Vagina (tissue), 2 donors: ENCODE data around the gene TERB1. TPM values are rescaled to one million over a fixed set of nuclear protein-coding genes. Genes with fewer than 3 reads are reported as not detected.
A peak's percentile ranks its signal among the peaks of the same experiment; 100 is the strongest.

Experiments
- DNase-seq, 2 donors: peaks; one replicate each; pipeline ENCODE4 v3.0.0-alpha.2; 2017; ENCODE audit errors: extremely low spot score in 2 of 2
- H3K27ac ChIP-seq: fragments of 200-600 bp; sonication (generic); one replicate; pipeline ENCODE4 v1.5.1; 2019
- H3K27me3 ChIP-seq: fragments of 200-600 bp; sonication (generic); one replicate; pipeline ENCODE4 v1.5.1; 2019
- H3K36me3 ChIP-seq, 2 donors: fragments of 200-600 bp; sonication (generic); one replicate each; pipeline ENCODE4 v1.5.1; 2017 to 2019
- H3K4me1 ChIP-seq: fragments of 200-600 bp; sonication (generic); one replicate; pipeline ENCODE4 v1.5.1; 2019
- H3K4me3 ChIP-seq, 2 donors: fragments of 200-600 bp; sonication (generic); 1 replicate in 1 of 2; 2 replicates in 1 of 2; pipeline ENCODE4 v1.5.1; 2016 to 2019
- H3K9me3 ChIP-seq: fragments of 200-600 bp; sonication (generic); one replicate; pipeline ENCODE4 v1.5.1; 2019
- CTCF ChIP-seq, 3 experiments: fragments of 450-650 bp in 2 of 3; fragments of 200-600 bp in 1 of 3; sonication (generic) in 1 of 3; IDR thresholded peaks; one replicate each; pipeline ENCODE4 v1.5.1; 2017 to 2019; ENCODE audit warnings: antibody characterized with exemption in 3 of 3, mild to moderate bottlenecking in 2 of 3, moderate library complexity in 2 of 3
- POLR2A ChIP-seq, 2 donors: fragments of 450-650 bp; IDR thresholded peaks; one replicate each; pipeline ENCODE4 v1.6.1; 2017; ENCODE audit warnings: antibody characterized with exemption in 2 of 2, mild to moderate bottlenecking in 2 of 2, moderate library complexity in 2 of 2
- POLR2AphosphoS5 ChIP-seq, 2 donors: sonication (generic); formaldehyde crosslinking; IDR thresholded peaks; one replicate each; pipeline ENCODE4 v1.9.0; 2017; ENCODE audit warnings: antibody characterized with exemption in 2 of 2, mild to moderate bottlenecking in 2 of 2, low read depth in 1 of 2; ENCODE audit not compliant: insufficient read depth in 1 of 2
- intact Hi-C: fragments of 100-400 bp; cut with DNase I; formaldehyde crosslinking; loops from one replicate; pipeline ENCODE4 v1.15.1; 2023
- total RNA-seq: library from RNA; depleted of rRNA; stranded (reverse); fragments of >200 nt; gene quantifications from one replicate; pipeline ENCODE4 v1.2.3, GENCODE V29; 2016

TERB1 gene
- total RNA-seq, 1 donor from 2014 or later = not detected

DNA sequence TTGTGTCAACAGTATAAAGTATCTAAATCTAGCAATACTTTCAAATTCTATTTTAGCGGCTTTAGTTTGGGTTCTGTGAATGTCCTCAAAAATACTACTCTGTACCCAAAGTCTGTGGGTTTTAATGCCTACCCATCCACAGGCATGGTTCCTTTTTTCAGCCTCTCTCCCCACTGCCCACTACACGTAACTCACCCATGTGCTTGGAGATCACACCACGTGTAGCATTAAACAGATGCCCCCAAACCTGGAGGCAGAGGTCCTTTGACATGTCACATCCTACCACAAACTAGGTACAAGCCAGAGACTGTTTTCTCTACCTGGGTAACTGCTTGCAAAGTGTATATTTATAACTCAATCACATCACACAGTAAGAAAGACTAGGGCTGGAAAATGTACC lies 55.3 kb downstream of the TERB1 start:
- Histone ChIP-seq H3K4me1 (peaks cover 59% of the 10 kb centered on the region), H3K36me3 (peaks cover 4 to 40% of the 10 kb centered on the region in 2 donors), H3K27ac (no peak overlapping the region), H3K27me3 (no peaks in the 10 kb centered on the region), H3K9me3 (no peaks in the 10 kb centered on the region), H3K4me3 (no peak overlapping the region)
- TF ChIP-seq POLR2AphosphoS5 (IDR thresholded peaks at IDR 0.05; ENCODE audit: insufficient read depth in 1 of 2, low read depth in 1 of 2) (no peak), CTCF (IDR thresholded peaks at IDR 0.05) (no peak), POLR2A (IDR thresholded peaks at IDR 0.05) (no peak)
- intact Hi-C loops = no loop called here
- no peak for DNase-seq

GRCh38 chr16:66741950-66742808 lies 59.2 kb downstream of the TERB1 start:
- Histone ChIP-seq H3K4me1 (peaks cover 50% of the 10 kb centered on the region), H3K27me3 (no peaks in the 10 kb centered on the region), H3K4me3 (no peak overlapping the region), H3K9me3 (no peaks in the 10 kb centered on the region), H3K36me3 (peaks cover 4 to 38% of the 10 kb centered on the region in 2 donors), H3K27ac (peak overlapping the region; percentile 90)
- TF ChIP-seq CTCF (IDR thresholded peaks at IDR 0.05) (no peak), POLR2A (IDR thresholded peaks at IDR 0.05) (no peak), POLR2AphosphoS5 (IDR thresholded peaks at IDR 0.05; ENCODE audit: insufficient read depth in 1 of 2, low read depth in 1 of 2) (no peak)
- DNase-seq = peak in 1 of 2 donors; percentile 47
- intact Hi-C loops = no loop called here

DNA sequence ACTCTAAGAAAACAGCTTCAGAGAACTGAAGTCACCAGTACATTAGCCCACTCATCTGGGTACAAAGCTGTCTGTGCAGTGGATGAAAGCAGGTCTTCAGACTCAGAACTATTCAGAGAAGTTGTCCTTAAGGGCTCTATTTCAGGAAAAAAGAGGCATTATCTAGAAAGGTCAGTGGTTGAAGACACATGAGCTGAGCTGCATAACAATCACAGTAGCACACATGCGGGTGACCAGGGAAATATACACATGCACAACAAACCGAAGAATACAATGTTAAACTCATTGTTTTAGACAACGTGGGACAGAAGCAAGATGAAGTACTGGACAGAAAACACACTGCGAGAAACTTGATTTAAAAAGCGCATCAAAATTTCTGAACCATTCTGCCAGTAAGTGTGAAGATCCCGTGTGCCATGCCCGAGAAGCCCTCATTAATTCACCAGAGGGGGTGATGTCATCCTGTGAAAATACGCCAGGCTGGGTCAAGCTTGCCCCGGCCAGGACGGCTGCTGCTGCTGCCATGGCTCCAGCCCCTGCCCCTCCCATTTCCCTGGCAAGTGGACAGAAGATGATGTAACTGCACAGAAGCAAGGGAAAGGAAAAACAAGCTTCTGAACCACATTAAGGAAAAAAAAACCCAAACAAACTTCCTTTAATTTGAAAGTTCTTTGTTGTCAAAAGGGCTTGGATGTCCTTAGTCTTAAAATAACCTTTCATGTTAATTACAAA lies 60.0 kb downstream of the TERB1 start:
- Histone ChIP-seq H3K36me3 (peaks cover 4 to 38% of the 10 kb centered on the region in 2 donors), H3K27ac (peak overlapping the region; percentile 90), H3K9me3 (no peaks in the 10 kb centered on the region), H3K4me3 (peak overlapping the region in 1 of 2 donors; percentile 3), H3K27me3 (no peaks in the 10 kb centered on the region), H3K4me1 (peaks cover 45% of the 10 kb centered on the region)
- no peak for DNase-seq
- TF ChIP-seq CTCF (IDR thresholded peaks at IDR 0.05) = no peak
- TF ChIP-seq POLR2AphosphoS5 (IDR thresholded peaks at IDR 0.05; ENCODE audit: insufficient read depth in 1 of 2, low read depth in 1 of 2) = peak; percentile 67 to 75
- intact Hi-C loops = no loop called here

GRCh38 chr16:66740533-66740932 lies 60.9 kb downstream of the TERB1 start:
- TF ChIP-seq CTCF (IDR thresholded peaks at IDR 0.05) = no peak
- TF ChIP-seq POLR2AphosphoS5 (IDR thresholded peaks at IDR 0.05; ENCODE audit: insufficient read depth in 1 of 2, low read depth in 1 of 2) = peak in 1 of 2 donors; percentile 46
- no peak for TF ChIP-seq POLR2A (IDR thresholded peaks at IDR 0.05)
- Histone ChIP-seq H3K36me3 (peaks cover 4 to 42% of the 10 kb centered on the region in 2 donors), H3K27me3 (no peaks in the 10 kb centered on the region), H3K4me3 (no peak overlapping the region), H3K9me3 (no peaks in the 10 kb centered on the region), H3K4me1 (peaks cover 45% of the 10 kb centered on the region), H3K27ac (peak overlapping the region; percentile 90)
- DNase-seq = no peak
- intact Hi-C loops = no loop called here
